ENCODE data around the gene GLO1. TPM values are rescaled to one million over a fixed set of nuclear protein-coding genes. Genes with fewer than 3 reads are reported as not detected.

Gene GLO1
- polyA plus RNA-seq, 1 of the 3 experiments (the other 2 are of a cell fraction) = 47.1 TPM

- no peak for TF ChIP-seq JUND (IDR thresholded peaks at IDR 0.05)
- no peak for TF ChIP-seq GABPA (IDR thresholded peaks at IDR 0.05; ENCODE audit: low read depth)
- TF ChIP-seq USF2 (IDR thresholded peaks at IDR 0.05; ENCODE audit: borderline replicate concordance, low read depth, low read length) = no peak
- no peak for TF ChIP-seq USF1 (IDR thresholded peaks at IDR 0.05; ENCODE audit: borderline replicate concordance, low read depth)
- no peak for TF ChIP-seq YY1 (IDR thresholded peaks at IDR 0.05; ENCODE audit: low read depth)
Observed at GRCh38 chr6:38695933-38696332, 7.0 kb downstream of the GLO1 start (continued).

- 94% methylated on average over 2 of the region's 2 CpGs for WGBS (ENCODE audit: low lambda C conversion rate)
- H3K9ac ChIP-seq = no peak overlapping the region
- H3K27ac ChIP-seq (ENCODE audit: low read depth in 2 of 2, low read length in 1 of 2) = no peak overlapping the region
- peaks cover 7% of the 10 kb centered on the region for H3F3A ChIP-seq (replicated peaks; ENCODE audit: insufficient read depth)
- no peak for DNase-seq
- peaks cover 6% of the 10 kb centered on the region; the same call in 1 of the 2 replicates for H3K9me3 ChIP-seq
- H3K4me3 ChIP-seq (ENCODE audit: low read depth in 2 of 2, low read length in 1 of 2) = no peak overlapping the region
- ChIA-PET CTCF (interaction anchor here (1.2 kb wide), 1 partner anchor 58 kb away, joined by 3 read pairs; no protein-coding TSS in a partner anchor), POLR2A (interaction anchor here (0.6 to 0.7 kb wide), 2 partner anchors 16 to 251 kb away, joined by 4 to 5 read pairs; no protein-coding TSS in a partner anchor)
- no peak overlapping the region for H2AFZ ChIP-seq (ENCODE audit: low read depth)
- peaks cover 92% of the 10 kb centered on the region for H3K79me2 ChIP-seq (ENCODE audit: insufficient read depth)
- H3K4me1 ChIP-seq (ENCODE audit: control insufficient read depth in 1 of 2, insufficient read depth in 2 of 2, low read depth in 1 of 2, low read length in 1 of 2) = no peaks in the 10 kb centered on the region
- H3K36me3 ChIP-seq (replicated peaks in 1 of 2; ENCODE audit: control insufficient read depth in 1 of 2, insufficient read depth in 2 of 2, low read length in 1 of 2) = peaks cover 2 to 22% of the 10 kb centered on the region in 2 experiments
- H4K20me1 ChIP-seq (ENCODE audit: insufficient read depth) = peaks cover 15% of the 10 kb centered on the region; the same call in 1 of the 2 replicates
- no peaks in the 10 kb centered on the region for H3K27me3 ChIP-seq (ENCODE audit: insufficient read depth)
- no peak overlapping the region for H3K4me2 ChIP-seq
- no peaks in the 10 kb centered on the region for H3K9me2 ChIP-seq
- TF ChIP-seq ZBTB33 (IDR thresholded peaks at IDR 0.05; ENCODE audit: borderline replicate concordance, low read depth) = no peak
- no peak for TF ChIP-seq SIN3A (IDR thresholded peaks at IDR 0.05; ENCODE audit: borderline replicate concordance, low read depth, low read length)
- TF ChIP-seq REST (IDR thresholded peaks at IDR 0.05; ENCODE audit: low read depth, low read length) = no peak
- no peak for TF ChIP-seq JUND (IDR thresholded peaks at IDR 0.05)
- no peak for TF ChIP-seq EP300 (IDR thresholded peaks at IDR 0.05; ENCODE audit: borderline replicate concordance in 1 of 2, low read depth in 1 of 2, low read length in 1 of 2)
- no peak for TF ChIP-seq ELF1 (IDR thresholded peaks at IDR 0.05)
- no peak for TF ChIP-seq POLR2AphosphoS5 (IDR thresholded peaks at IDR 0.05; ENCODE audit: low read depth, low read length)
- TF ChIP-seq CTCF (IDR thresholded peaks at IDR 0.05) = no peak
- no peak for TF ChIP-seq TAF1 (IDR thresholded peaks at IDR 0.05; ENCODE audit: borderline replicate concordance, low read depth, low read length)
- TF ChIP-seq NRF1 (IDR thresholded peaks at IDR 0.05; ENCODE audit: low read depth, low read length) = no peak
- TF ChIP-seq TCF12 (IDR thresholded peaks at IDR 0.05) = no peak
- TF ChIP-seq MXI1 (IDR thresholded peaks at IDR 0.05; ENCODE audit: low read depth, low read length) = no peak
- no peak for TF ChIP-seq IRF3 (IDR thresholded peaks at IDR 0.05; ENCODE audit: low read depth, low read length)
- no peak for TF ChIP-seq TEAD4 (IDR thresholded peaks at IDR 0.05; ENCODE audit: borderline replicate concordance, insufficient read depth)
- TF ChIP-seq FOXM1 (IDR thresholded peaks at IDR 0.05; ENCODE audit: low read depth) = no peak
- TF ChIP-seq FOSL2 (IDR thresholded peaks at IDR 0.05; ENCODE audit: borderline replicate concordance, low read depth) = no peak
Observed at GRCh38 chr6:38695227-38695900, 7.6 kb downstream of the GLO1 start.
